Right forelimb (tissue), 1 donor: Measurements from ENCODE around the gene NRP1.
"Not testable (repeated sequence)": the region's sequence is repeated elsewhere in the genome, so short reads cannot be mapped to it uniquely, and the experiment has no call there.

Source experiments
- DNase-seq: peaks from one replicate; pipeline ENCODE4 v3.0.0-alpha.2; 2018

NRP1 gene

DNA sequence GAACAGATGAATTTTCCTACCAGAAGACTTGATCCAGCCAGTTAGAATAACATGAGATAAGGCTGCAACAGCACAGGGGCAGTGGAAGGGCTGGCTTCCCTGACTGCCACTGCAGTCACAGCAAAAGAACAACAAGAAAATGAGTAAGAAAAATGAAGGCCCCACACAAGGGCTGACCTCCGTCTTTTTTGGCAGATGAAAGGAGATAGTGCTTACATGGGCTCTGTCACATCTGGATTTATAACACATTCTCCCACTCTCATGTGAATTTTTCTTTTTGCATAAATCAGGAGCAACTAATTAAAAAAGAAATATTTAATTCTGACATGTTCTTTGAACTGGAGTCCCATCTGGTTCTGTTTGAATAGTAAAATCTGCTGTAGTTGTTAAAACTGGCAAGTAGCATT is 99.6 kb downstream of the NRP1 start:
- no peak for DNase-seq

DNA sequence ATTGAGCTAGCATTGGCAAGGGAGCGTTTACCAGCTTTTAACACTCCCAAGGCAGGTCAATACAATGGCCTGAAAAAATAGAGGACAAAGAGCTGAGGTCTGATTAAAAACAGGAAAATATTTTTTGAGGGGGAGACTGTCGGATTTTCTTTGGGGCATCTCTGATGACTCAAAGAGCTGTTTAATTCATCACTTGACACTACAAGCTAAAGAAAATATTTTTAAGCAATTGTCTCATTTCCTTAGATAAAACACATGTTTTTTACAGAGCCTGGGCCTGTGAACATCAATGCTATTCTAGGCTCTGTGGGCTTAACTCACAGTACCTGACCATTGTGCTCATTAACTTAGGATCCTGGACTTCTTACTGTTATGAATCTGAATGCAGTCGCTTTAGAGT is 100.8 kb downstream of the NRP1 start:
- no peak for DNase-seq

DNA sequence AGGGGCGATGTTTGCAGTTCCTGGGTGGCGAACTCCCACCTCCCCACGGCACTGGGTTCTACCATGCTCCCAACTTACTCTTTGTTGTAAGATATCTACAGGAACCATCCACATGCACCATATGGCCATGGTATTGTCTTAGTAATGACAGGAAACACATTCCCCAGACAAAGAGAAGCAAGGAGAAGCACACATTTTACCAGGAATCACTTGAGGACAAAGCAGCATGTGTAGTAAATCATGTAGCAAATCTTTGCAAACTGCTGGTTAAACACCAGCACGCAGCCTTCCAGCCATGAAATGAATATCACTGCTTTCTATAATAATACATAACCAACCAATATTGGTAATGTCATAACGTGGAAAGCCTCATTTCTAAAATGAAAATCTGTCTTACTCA is 101.2 kb downstream of the NRP1 start:
- DNase-seq, result no peak

DNA sequence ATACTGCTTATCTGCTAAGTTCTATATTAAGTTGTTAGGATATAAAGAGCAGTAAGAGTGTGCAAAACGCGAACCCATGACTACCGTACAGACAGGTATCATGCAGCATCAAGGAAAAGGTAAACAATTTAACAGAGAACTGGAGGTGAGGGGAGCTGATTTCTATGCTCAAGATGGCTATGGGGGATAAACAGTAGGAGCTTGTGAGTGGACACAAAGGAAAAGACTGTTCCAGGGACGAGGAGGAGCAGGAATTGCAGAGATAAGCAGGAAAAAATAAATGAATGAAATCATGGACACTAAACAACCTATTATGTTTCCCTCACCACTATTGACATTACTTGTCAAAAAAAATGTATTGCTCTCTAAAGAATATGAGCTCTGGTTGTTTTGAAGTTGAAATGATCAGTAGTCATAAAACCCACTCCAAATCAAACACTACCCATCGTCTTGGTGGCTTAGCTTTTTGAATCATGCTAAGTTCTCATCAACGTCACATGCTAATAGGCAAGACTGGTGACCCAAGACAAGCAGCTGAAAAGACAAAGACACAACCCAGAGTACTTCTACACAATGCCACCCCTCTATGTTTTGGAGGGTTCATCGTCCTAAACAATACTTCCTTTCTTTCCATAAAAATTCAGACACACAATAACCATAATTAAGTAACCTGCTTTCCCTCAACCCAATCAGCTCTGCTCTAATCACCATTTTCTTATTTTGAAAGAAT is 102.7 kb downstream of the NRP1 start:
- DNase-seq, result no peak

DNA sequence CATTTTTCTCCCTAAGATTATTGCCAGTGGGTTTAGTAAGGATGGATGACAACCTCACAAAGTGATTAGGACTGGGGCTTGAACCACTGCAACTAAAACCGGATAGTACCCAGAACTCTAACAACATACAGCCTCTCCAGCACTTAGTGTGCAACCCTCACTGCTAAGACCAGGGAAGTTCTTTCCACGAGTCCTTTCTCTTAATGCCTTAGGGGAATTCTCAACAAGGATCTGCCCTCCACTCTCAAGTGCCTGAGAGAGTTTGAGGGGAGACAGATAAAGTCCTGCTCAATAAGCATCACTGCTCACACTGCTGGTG is 104.6 kb downstream of the NRP1 start:
- DNase-seq, result no peak

DNA sequence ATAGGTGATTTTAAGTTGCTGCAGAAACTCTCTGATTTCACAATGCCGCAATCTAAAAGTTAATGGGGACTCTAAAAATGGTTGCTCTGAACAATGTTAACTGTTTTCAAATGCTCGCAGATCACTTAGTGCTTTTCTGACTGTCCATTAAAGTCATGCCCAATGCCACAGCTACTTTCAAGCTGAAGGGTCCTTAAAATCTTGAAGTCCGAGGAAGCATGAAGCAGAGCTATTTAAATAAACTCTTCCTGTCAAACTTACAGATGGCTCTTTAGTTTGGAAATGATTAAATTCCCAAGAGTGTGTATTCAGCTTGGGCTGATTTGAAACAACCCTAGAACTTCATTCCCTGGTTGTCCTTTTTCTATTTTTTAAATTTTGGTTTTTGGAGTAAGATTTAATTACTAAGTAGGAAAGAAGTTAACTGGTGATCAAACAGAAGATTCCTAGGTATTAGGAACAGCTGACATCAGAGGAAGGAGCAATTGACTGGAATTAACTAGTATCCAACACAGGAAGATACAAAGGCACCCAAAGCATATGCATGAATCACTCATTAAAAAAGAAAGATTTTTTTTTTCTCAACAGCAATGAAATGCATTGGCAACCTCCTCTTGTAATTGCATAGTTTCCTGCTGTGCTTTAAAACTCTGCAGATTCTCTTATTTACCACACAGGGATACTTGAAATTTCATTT is 105.1 kb downstream of the NRP1 start:
- DNase-seq, result no peak

DNA sequence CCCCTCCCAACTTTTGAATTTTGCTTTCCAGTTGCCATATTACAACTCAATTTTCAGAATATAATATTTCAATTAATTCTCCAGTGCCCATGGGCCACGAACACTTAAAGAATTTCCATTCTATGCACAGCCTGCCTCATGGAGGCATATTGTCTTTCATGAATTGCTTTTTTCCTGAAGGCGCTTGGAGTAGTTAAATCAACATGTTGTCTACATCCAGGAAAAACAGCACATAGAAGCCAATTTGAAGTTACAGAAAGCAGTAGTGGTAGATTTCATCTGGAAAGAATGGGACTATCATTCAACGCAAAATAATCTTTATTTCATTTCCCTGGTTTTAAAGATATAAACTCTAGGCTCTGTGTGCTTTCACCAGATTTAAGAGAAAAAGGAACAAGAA is 106.0 kb downstream of the NRP1 start:
- DNase-seq, result no peak

DNA sequence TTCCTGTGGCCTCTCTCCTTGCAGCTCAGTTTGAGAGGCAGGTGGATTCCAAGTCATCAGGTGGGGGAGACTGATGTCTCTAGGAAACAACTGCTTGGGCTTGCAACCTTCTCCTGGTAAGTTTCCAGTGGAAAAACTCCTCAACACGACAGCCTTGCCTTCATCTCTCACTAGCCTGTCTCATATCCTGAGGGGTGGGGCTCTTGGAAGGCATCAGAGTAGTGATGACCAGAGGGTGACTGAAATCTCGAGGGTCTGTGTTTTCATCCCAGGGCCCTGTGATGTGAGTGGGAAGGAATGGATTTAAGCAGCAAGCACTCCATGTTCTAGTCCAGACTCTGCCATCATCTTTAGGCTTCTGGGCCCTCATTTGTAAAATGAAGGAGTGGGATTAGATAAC is 107.0 kb downstream of the NRP1 start:
- no peak for DNase-seq

DNA sequence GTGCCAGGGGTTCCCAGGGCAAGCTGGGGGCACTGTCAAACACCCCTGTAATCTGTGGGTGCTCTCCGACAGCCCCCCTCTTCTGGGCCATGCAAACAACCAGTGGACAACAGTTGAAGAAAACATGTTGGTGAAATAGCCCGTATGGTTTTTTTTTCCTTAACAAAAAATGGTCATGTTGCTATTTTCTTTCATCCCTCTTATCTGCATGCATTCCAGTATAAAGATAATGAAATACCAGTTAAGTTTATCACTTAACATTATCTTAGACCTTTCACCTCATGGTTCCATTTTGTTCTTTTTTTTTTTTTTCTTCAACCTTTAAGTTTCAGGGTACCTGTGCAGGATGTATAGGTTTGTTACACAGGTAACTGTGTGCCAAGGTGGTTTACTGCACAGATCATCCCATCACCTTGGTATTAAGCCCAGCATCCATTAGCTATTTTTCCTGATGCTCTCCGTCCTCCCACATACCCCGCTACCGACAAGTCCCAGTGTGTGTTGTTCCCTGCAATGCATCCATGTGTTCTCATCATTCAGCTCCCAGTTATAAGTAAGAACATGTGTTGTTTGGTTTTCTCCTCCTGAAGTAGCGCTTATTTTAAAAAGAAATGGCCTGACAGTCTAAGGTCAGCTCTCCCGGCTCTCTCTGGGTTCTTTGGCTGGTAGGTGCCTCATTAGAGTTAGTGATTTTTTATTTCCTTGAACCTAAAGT is 110.1 kb downstream of the NRP1 start:
- DNase-seq, result no peak

DNA sequence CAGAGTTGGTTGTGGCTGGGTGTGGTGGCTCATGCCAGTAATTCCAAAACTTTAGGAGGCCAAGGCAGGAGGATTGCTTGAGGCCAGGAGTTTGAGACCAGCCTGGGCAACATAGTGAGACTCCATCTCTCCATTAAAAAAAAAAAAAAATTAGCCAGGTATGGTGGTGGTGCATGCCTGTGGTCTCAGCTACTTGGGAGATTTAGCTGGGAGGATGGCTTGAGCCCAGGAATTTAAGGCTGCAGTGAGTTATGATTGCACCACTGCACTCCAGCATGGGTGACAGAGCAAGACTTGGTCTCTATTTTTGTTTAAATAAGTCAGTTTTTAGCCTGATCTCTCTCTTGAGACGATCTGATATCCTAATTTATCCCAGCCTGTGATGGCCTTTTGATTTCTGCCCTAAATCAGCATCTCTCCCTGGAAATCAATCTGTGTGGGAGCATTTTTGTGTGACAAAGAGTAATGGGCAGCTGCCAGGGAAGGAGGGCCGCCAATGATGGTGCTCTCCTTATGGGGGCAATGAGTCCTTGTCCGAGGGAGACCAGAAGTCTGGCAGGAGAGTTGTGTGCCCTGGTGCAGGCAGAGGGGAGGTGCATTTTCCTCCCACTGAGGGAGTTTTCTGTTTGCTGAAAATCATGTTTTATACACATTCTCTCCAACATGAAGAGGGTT is 111.0 kb downstream of the NRP1 start:
- no peak for DNase-seq

DNA sequence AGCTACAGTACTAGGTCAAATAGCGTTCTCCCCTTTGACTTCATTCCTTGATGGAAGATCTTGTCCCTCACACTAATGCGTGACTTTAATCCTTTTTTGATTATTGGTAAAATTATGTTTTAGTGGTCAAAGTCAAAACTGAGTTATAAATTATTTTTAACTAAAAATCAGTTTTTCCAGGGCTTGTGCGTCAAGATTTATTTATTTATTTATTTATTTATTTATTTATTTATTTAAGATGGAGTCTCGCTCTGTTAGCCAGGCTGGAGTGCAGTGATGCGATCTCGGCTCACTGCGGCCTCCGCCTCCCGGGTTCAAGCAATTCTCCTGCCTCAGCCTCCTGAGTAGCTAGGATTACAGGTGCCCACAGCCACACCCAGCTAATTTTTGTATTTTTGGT is 112.2 kb downstream of the NRP1 start:
- not testable (repeated sequence) for DNase-seq

DNA sequence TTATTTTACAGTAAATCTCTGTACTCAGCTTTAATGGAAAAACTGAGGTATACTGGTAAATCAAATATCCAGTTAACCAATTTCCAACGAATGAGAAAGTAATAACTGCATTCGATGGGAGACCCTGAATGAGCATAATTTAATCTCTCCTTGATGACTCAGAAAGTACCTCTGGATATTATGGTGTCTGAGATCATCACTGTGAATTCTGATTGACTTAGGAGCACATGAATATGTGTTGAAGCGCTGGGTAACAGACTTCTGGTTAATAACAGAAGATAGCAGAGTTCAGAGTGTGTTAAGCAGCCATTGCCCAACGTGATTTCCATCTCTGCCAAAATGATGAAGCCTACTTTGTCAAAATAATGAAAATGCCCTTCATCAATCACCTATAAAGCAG is 116.6 kb downstream of the NRP1 start:
- no peak for DNase-seq

DNA sequence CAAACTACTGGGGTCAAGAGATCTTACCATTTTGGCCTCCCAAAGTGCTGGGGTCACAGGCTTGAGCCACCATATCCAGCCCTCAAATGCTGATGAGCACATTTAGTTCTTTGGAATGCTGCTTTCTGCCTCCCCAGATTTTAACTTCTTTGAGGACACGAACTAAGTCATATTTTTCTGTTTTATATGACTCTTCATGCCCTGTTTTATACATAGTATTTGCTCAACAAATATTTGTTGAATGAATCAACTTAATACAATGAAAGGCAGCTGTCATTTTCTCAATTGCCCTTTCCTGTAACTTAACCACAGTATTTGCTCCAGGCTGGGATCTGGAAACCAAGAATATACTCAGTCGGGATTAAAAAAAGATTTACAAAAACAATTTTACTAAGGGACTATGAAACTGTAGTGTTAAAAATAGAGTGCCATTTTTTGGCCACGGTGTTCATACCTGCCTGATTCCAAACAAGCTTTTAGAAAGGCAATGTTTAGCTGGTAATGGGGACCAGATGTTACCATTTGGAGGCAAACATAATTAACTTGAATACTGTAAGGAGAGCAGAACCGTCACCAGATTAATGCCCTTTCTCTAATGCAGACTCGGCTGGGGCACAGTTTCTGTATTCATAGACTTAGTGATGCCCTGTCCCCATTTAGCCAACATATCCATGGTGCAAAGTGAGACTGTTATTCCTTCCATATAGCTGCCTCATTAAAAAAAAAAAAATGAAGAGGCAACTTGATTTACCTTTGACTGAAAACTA is 117.6 kb downstream of the NRP1 start:
- no peak for DNase-seq

DNA sequence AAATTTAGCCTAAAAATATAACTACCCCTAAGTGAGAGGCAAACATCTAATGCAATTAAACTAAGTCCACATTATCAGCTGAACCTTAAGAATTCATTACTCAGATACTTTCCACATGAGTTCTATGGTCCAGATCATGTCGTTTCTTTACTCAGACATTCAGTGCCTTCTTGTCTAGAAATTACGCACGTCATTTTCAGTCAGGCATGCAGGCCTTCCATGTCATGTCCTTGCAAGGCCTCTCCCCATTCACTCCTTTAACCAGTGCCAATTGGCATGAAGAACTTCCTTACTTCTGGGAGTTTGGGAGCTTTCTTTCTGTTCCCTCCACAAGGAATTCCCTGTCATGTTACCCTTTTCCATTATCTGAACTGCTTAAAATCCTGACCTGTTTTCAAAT is 118.8 kb downstream of the NRP1 start:
- DNase-seq, result no peak

DNA sequence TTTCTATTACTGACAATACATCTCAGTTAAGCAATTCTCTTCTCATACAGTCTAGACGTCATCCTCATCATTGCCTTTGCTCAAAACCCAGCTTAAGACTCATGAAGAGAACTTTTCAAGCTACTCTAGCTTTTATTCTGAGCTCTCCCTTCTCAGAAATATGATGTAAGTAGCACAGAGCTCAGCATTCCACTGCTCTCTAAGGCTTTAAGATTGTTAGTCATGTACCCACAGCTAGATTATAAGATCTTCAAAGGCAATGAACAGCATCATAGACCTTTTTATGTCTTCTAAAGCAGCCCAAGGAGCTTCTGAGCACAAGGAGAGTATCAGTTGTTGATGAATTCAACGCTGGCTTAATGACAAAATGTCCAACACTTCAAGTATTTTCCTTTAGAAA is 119.3 kb downstream of the NRP1 start:
- no peak for DNase-seq

DNA sequence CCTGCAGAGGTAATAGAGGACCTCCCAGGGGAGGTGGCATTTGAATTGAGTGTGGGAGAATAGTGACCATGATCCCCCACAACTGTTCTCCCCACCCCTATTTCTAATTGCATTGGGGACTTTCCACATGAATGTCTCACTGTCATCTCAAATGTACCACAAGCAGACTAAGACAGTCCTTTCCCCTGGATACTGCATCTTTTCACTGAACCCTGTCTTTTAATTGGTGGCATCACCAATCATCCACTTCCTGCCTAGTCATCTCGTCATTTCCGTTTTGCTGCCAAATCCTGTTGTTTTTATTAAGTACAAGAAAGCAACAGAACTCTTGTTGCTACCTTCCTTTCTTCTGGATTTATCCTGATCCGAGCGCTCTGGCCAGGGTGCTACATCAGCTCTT is 120.3 kb downstream of the NRP1 start:
- no peak for DNase-seq

DNA sequence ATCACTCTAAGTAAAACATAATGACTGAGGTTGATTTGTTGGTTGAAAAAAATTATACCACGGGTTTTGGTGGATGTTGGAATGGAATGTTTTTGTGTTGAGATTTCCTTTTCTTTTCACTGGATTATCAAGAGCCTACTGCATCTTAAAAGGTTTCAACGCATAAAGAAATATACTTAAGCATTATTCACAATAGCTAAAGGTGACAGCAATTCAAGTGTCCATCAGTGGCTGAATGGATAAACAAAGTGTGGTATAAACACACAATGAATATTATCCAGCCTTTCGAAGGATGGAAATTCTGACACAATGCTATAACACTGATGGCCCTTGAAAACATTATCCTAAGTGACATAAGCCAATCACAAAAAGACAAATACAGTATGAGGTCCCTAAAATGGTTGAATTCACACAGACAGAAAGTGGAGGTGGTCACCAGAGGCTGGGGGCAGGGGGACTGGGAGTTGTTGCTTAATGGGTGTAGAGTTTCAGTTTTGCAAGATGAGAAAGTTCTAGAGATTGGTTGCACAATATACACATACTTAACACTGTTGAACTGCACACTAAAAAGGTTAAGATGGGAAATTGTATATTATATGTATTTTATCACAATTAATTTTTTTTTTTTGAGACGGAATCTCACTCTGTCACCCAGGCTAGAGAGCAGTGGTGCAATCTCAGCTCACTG is 122.3 kb downstream of the NRP1 start:
- no peak for DNase-seq

DNA sequence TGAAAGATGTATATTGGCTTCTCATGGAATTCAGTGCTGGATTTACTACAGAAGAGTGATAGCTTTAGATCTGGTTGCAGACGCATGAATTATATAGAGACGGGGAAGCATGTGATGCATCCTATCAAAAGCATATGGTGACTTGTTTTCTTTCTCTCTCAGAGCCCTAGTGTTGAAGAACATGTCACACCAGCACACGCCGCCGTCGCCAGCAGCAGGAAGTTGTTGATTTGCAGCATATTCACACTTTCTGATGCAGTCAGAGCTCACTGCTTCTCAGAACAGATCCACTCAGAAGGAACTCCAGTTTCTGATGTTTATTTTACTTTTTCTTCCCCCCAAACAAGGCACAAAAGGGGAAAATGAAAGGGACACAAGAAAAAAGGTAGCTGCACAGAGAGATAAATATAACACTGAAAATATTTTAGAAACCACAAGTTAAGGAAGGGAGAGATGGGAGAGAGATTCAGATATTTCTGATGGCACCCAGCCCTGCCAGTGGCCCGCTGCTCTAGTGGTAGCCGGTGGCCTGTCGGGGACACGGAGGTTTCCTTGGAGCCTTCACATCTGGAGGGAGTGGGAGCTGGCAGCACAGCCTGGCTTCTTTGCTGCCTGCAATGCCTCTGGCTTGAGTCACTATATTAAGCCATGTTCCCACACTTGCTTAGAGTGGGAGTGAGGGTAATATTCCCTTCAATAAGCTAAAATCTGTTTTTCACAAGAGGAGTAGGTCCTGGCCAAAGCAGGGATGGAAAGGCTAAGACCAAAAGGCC is 123.2 kb downstream of the NRP1 start:
- DNase-seq, result no peak

DNA sequence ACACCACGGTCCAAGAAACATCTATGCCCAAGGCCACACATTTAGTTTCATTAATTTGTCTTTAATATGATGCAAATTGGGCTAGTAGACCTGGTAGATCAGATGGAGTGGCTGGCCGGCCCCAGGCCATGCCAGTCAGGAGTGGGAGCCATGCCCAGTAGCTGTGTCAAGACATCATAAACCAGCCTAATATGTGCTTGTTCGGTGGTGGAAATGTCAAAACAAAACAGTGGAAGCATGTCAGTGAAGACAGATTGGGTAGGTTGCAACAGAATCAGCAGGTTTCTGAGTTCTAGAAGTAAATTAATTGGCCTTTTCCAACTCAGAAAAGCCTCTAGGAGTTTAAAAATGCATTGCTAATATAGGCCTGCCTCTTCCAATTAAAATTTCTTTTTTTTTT is 124.7 kb downstream of the NRP1 start:
- no peak for DNase-seq

DNA sequence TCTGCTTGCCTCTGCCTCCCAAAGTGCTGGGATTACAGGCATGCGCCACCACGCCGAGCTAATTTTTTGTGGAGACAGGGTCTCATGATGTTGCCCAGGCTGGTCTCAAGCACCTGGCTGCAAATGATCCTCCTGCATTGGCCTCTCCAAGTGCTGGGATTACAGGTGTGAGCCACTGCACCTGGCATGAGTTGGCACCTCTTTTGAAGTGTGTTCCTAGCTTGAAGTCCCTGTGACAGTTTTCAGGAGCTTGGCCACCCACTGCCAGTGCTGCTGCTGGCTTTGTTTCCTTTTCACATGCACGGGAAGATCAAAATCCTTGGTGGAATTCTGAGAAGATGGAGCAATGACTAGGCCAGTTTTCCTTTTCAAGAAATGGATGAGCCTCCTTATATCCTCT is 126.3 kb downstream of the NRP1 start:
- no peak for DNase-seq

DNA sequence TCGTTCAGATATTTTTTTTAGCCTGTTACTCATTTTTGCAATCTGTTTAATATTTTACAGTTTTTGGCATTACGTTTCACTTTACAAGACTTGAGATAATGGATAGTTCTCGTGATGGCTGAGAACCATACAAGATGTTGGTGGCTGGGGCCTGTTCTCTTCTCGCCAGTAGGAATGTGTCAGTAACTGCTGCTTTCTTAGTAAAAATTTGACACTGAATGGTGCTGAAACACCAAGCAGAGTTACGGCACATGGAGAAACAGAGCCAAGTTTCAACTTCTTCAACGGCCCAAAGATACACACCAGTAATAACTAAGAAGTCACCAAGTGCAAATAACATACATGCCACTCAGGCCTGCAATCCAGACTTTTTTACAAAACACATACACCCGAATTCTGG is 130.4 kb downstream of the NRP1 start:
- DNase-seq, result no peak

DNA sequence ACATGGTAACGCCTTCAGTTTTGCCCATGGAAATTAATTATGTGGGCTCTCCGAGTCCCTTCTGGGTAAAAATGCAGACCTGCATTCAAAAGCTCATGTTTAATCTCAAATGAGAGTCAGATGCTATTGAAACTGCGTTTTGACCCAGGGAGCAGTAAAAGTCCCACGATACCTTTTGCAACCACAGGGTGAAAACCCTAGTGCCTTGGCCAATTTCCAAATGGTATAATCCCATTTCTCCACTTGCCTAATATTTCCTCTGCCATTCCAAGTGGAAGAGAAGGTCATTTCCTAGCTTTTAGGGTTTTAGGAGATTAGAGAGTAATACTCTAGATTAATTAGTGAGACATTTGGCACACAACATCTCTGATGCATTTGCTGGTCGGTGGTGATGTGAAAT is 132.5 kb downstream of the NRP1 start:
- no peak for DNase-seq
